Esophagus (tissue), 2 donors: ENCODE results near the gene SIX5. TPM values are rescaled to one million over a fixed set of nuclear protein-coding genes. Genes with fewer than 3 reads are reported as not detected.
"Not testable (repeated sequence)": the region's sequence is repeated elsewhere in the genome, so short reads cannot be mapped to it uniquely, and the experiment has no call there.

Experiments
- H3K27ac ChIP-seq, 2 donors: one replicate each; pipeline ENCODE4 v1.5.1; 2013; ENCODE audit warnings: low read depth in 2 of 2, mild to moderate bottlenecking in 2 of 2, inconsistent platforms in 1 of 2, low read length in 1 of 2, moderate library complexity in 1 of 2
- H3K27me3 ChIP-seq, 2 donors: one replicate each; pipeline ENCODE4 v1.6.1; 2013; ENCODE audit warnings: low read length in 2 of 2, control low read depth in 1 of 2, mild to moderate bottlenecking in 1 of 2; ENCODE audit not compliant: insufficient read depth in 2 of 2, control insufficient read depth in 1 of 2
- H3K36me3 ChIP-seq, 2 donors: one replicate each; pipeline ENCODE4 v1.6.1; 2013; ENCODE audit warnings: low read length in 1 of 2; ENCODE audit not compliant: control insufficient read depth in 2 of 2, insufficient read depth in 2 of 2
- H3K4me1 ChIP-seq, 2 donors: one replicate each; pipeline ENCODE4 v1.6.1; 2013; ENCODE audit warnings: low read length in 1 of 2; ENCODE audit not compliant: control insufficient read depth in 2 of 2, insufficient read depth in 2 of 2
- H3K4me3 ChIP-seq, 2 donors: one replicate each; pipeline ENCODE4 v1.5.1; 2013; ENCODE audit warnings: low read length in 2 of 2, mild to moderate bottlenecking in 2 of 2, low read depth in 1 of 2, moderate library complexity in 1 of 2
- H3K9me3 ChIP-seq, 2 donors: one replicate each; pipeline ENCODE4 v1.6.1; 2013; ENCODE audit warnings: mild to moderate bottlenecking in 2 of 2, low read depth in 1 of 2, low read length in 1 of 2, moderate library complexity in 1 of 2; ENCODE audit not compliant: control insufficient read depth in 2 of 2, insufficient read depth in 1 of 2
- WGBS, 2 donors: extraction: QIAGEN DNeasy Blood & Tissue Kit; methylation state at CpG; one replicate each; pipeline ENCODE4 v1.1.7; 2013; 5-methylcytosine and 5-hydroxymethylcytosine counted together
- polyA plus RNA-seq, 2 donors: library from polyadenylated mRNA; stranded (reverse); fragments of 200-250 nt; gene quantifications; one replicate each; pipeline ENCODE4 v1.2.3, GENCODE V29; 2013
- donor health status: healthy with polysubstance abuse.
- donor health status: Bipolar disorder and iron deficiency.

The SIX5 gene
- polyA plus RNA-seq, 2 donors = 8.2 to 9.8 TPM

DNA sequence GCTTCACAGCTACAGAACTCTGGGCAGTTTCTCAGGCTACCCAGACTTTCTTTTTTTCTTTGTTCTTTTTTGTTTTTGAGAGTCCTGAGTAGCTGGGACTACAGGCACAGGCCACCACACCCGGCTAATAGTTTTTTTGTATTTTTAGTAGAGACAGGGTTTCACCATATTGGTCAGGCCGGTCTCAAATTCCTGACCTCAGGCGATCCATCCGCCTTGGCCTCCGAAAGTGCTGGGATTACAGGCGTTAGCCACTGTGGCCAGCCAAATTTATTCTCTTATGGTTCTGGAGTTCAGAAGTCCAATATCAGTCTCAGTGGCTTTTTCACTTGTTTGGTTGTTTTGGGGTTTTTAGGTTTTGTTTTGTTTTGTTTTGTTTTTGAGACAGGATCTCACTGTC is 23.4 kb downstream of the SIX5 start:
- Histone ChIP-seq H3K27ac (no peak overlapping the region), H3K4me3 (no peak overlapping the region), H3K9me3 (no peaks in the 10 kb centered on the region), H3K4me1 (no peaks in the 10 kb centered on the region), H3K36me3 (no peaks in the 10 kb centered on the region), H3K27me3 (no peaks in the 10 kb centered on the region)
- 88 to 91% methylated on average over 6 of the region's 6 CpGs for WGBS, 2 donors

DNA sequence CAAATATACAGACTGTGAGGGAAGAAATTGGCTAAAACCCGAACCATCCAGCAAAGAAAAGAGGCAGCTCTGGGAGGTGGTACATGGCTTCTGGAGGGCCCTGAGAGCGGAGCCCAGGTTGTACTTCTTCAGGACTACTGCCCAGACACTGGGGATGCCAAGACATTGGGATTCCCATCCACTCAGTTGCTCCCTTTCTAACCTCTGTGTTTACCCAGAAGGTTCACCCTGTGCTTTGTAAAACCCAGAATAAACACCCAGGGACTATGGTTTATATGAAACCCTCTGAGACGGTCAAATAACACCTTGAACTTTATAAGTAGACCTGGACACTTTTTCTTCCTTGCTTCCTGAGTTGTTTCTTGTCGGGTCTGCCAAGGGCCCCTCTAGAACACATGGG is 26.1 kb downstream of the SIX5 start:
- 52 to 60% methylated on average over 4 of the region's 4 CpGs for WGBS, 2 donors
- Histone ChIP-seq H3K36me3 (no peaks in the 10 kb centered on the region), H3K9me3 (no peaks in the 10 kb centered on the region), H3K27ac (no peak overlapping the region), H3K4me3 (no peak overlapping the region), H3K4me1 (no peaks in the 10 kb centered on the region), H3K27me3 (no peaks in the 10 kb centered on the region)

DNA sequence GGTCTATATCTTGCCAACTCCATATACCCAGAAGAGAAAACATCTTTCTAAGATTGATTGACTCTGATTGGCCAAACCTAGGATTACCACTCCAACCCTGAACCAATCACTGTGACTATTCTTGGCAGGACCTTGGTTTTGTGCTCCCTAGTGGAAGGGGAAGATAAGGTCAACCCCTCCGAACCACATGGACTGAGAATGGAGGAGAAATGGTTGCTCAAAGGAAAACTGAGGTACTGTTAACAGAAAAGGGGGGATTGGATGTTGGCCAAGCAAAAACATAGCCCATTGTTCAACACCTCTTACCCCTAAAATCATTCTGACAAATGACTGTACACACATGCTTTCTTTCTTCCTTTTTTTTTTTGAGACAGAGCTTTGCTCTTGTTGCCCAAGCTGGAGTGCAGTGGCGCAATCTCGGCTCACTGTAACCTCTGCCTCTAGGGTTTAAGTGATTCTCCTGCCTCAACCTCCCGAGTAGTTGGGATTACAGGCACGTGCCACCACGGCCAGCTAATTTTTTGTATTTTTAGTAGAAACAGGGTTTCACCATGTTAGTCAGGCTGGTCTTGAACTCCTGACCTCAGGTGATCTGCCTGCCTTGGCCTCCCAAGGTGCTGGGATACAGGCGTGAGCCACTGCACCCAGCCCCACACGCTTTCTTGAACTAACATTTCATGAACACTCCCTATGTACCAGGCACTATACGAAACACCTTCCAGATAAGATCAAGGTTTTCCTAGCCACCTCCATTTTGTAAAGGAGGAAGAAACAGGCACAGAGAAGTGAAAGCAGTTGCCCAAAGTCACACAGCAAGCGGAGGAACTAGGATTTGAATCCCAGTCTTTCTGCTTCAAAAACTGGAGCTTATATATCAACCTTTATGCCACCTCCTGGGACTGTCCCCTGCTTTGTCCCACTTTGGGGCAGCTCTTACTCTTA is 29.3 kb downstream of the SIX5 start:
- 85 to 86% methylated on average over 10 of the region's 10 CpGs for WGBS, 2 donors

DNA sequence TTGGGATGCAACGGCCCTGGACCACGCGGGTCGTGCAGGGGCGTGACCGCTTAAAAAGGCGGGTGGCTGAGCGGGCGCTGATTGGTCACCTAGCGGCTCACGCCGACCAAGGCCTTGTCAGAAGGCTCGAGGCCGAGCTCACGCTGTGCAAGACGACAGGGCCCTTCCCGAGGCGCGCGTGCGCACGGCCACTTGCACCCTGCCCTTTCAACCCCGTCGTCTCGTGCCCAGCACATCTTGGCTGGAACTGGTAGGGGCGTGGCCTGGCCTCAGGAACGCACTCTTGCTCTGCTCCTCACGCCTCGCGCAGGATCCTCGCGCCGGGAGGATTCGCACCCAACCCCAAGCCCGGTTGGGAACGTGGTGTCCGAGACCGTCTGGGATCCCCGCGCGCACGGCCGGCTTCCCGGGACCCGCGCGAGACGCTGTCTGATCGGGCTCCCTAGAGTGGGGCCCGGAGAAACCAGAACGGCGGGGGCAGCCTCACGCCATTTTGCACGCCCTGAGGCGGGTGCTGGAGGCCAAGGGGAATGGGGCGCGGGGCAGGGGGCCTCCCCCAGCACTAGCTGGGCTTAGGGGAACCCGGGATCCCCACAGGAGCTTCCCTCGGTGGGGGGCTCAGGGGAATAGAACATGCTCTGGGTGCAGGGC is 35.8 kb downstream of the SIX5 start, which contains the start of gene MEIOSIN:
Gene MEIOSIN, plus strand, starts transcription at position 280 of the 651 bp plus-strand sequence. CDS start 1,938 bp downstream, outside the sequence.
- Histone ChIP-seq H3K36me3 (no peaks in the 10 kb centered on the region), H3K9me3 (no peaks in the 10 kb centered on the region), H3K4me1 (no peaks in the 10 kb centered on the region), H3K27me3 (no peaks in the 10 kb centered on the region), H3K27ac (no peak within 1 kb of the TSS), H3K4me3 (no peak within 1 kb of the TSS)
- WGBS, 2 donors = 91 to 92% methylated on average over 59 of the region's 59 CpGs

More for the DNA sequence above, 29.3 kb downstream of the SIX5 start:
- no peaks in the 10 kb centered on the region for H3K36me3 ChIP-seq
- no peaks in the 10 kb centered on the region for H3K27me3 ChIP-seq
- H3K4me1 ChIP-seq = no peaks in the 10 kb centered on the region
- no peak overlapping the region for H3K27ac ChIP-seq
- no peaks in the 10 kb centered on the region for H3K9me3 ChIP-seq
- H3K4me3 ChIP-seq = no peak overlapping the region

DNA sequence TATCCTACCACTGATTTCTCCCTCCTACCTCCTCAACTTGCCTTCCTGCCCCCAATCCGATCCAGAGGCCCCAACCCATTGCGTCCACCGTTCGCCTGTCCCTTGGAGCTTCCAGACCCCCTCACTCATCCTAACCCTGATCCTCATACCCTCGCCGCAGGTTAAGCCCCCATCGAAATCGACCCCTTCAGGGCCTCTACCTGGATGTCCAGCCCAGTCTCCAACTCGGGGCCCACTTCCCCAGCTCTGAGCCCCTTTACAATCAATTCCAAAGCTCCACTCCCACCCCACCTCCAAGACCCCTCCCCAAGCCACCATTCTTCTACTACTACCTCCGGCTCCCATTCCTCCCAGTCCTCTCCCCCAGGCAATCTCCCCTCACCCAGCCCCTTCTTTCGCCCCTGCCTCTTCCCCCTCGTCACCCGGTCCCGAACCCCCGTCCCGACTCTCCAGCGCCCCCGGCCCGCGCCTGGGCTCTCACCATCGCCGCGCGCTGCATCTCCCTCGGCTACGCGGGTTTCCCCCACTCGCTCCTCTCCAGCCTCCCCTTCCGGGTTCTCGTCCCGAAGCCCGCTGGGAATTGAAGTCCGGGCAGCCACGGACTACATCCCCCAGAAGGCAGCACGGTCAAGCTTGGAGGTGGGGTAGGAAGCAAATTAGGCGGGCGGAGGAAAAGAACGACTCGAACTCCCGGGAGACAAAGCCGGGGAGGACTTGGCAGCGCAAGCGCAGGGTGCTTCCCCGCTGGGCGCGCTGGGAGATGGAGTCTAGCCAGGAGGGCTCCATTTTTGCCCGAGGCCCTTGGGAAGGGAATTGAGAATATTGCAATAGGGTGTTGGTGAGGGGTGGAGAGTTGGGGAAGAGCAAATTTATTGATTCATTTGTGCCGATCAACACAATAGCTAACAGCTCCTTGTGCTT is 38.4 kb downstream of the SIX5 start, which contains the start of gene FBXO46:
Gene FBXO46, minus strand, starts transcription at position 529 of the 921 bp plus-strand sequence. CDS start 17,401 bp downstream, outside the sequence.
- whole genome bisulfite sequencing, 2 donors = 1 to 2% methylated on average over 48 of the region's 48 CpGs
- Histone ChIP-seq H3K9me3 (no peaks in the 10 kb centered on the region), H3K4me3 (peak within 1 kb of the TSS; percentile 58 to 94), H3K36me3 (no peaks in the 10 kb centered on the region), H3K4me1 (peaks cover 0 to 3% of the 10 kb centered on the region in 2 donors), H3K27ac (peak within 1 kb of the TSS; percentile 77 to 95), H3K27me3 (no peaks in the 10 kb centered on the region)

DNA sequence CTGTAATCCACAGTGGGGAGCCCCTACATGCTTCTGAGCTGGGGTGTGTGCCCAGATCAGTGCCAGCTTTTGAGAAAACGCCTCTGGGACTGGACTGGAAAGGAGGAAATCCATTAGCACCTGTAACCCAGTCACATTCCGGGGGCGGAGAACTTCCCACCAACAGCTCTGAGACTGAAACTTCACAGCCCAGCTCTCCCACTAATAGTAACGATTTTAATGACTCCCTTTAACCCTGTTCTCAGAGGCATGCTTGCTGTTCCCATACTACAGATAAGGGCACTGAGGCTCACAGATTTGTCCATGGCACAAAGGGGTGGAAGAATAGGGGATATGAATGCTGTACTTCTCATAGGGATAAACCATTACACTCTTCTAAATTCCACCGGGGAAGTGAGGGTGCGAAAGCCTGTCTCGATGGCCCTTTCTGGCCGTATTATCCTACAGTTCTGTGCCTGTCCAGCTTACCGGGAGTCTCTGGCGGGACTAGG is 39.2 kb downstream of the SIX5 start:
- Histone ChIP-seq H3K36me3 (no peaks in the 10 kb centered on the region), H3K9me3 (no peaks in the 10 kb centered on the region), H3K4me1 (peaks cover 0 to 3% of the 10 kb centered on the region in 2 donors), H3K4me3 (peak overlapping the region; percentile 58 to 94), H3K27ac (peak overlapping the region; percentile 77 to 95), H3K27me3 (no peaks in the 10 kb centered on the region)
- WGBS, 2 donors = 6 to 8% methylated on average over 10 of the region's 10 CpGs

DNA sequence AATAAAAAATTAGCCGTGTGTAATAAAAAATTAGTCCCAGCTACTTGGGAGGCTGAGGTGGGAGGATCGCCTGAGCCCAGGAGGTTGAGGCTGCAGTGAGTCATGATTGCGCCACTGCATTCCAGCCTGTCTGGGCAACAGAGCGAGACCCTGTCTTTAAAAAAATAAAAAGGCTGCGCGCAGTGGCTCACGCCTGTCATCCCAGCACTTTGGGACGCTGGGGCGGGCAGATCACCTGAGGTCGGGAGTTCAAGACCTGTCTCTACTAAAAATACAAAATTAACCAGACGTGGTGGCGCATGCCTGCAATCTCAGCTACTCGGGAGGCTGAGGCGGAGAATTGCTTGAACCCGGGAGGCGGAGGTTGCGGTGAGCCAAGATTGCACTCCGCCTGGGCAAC is 40.4 kb downstream of the SIX5 start:
- H3K36me3 ChIP-seq, H3K27me3 ChIP-seq, H3K27ac ChIP-seq, H3K4me1 ChIP-seq, H3K4me3 ChIP-seq, H3K9me3 ChIP-seq: not testable (repeated sequence)
- 90 to 93% methylated on average over 18 of the region's 18 CpGs for WGBS, 2 donors

DNA sequence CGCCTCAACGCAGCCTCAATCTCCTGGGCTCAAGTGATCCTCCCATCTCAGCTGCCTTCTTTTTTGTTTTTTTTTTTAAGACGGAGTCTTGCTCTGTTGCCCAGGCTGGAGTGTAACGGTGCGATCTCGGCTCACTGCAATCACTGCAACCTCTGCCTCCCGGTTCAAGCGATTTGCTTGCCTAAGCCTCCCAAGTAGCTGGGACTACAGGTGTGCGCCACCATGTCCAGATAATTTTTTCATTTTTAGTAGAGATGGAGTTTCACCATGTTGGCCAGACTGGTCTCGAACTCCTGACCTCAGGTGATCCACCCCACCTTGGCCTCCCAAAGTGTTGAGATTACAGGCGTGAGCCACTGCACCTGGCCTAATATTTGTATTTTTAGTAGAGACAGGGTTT is 49.0 kb downstream of the SIX5 start:
- not testable (repeated sequence) for H3K9me3 ChIP-seq, H3K4me1 ChIP-seq, H3K27ac ChIP-seq, H3K27me3 ChIP-seq, H3K4me3 ChIP-seq
- 97 to 98% methylated on average over 11 of the region's 11 CpGs for whole genome bisulfite sequencing, 2 donors
- peaks cover 0 to 10% of the 10 kb centered on the region in 2 donors for H3K36me3 ChIP-seq
